ENCODE measurements around the gene ECSCR.
"Not testable (repeated sequence)": the region's sequence is repeated elsewhere in the genome, so short reads cannot be mapped to it uniquely, and the experiment has no call there.

Gene ECSCR, protein sequence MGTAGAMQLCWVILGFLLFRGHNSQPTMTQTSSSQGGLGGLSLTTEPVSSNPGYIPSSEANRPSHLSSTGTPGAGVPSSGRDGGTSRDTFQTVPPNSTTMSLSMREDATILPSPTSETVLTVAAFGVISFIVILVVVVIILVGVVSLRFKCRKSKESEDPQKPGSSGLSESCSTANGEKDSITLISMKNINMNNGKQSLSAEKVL

GRCh38 chr5:139462586-139463276 is at the start of gene ECSCR:
ECSCR (minus strand) TSS chr5:139462743; CDS start chr5:139462670, 73 bp downstream.
- no peak for DNase-seq

GRCh38 chr5:139504722-139505121 is 42.2 kb upstream of the ECSCR start:
- not testable (repeated sequence) for DNase-seq

- not testable (repeated sequence) for DNase-seq
Measured at GRCh38 chr5:139503879-139504278, 41.3 kb upstream of the ECSCR start.

DNA sequence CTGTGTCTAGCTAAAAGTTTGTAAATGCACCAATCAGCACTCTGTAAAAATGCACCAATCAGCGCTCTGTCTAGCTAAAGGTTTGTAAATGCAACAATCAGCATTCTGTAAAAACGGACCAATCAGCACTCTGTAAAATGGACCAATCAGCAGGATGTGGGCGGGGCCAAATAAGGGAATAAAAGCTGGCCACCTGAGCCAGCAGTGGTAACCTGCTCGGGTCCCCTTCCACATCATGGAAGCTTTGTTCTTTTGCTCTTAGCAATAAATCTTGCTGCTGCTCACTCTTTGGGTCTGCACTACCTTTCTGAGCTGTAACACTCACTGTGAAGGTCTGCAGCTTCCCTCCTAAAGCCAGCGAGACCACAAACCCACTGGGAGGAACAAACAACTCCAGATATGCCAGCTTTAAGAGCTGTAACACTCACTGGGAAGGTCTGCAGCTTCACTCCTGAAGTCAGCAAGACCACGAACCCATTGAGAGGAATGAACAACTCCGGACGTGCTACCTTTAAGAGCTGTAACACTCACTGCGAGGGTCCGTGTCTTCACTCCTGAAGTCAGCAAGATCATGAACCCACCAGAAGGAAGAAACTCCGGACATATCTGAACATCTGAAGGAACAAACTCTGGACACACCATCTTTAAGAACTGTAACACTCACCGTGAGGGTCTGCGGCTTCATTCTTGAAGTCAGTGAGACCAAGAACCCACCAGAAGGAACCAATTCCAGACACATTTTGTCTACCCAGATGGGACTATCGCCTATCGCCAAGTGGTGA is 40.7 kb upstream of the ECSCR start:
- DNase-seq, result not testable (repeated sequence)

DNA sequence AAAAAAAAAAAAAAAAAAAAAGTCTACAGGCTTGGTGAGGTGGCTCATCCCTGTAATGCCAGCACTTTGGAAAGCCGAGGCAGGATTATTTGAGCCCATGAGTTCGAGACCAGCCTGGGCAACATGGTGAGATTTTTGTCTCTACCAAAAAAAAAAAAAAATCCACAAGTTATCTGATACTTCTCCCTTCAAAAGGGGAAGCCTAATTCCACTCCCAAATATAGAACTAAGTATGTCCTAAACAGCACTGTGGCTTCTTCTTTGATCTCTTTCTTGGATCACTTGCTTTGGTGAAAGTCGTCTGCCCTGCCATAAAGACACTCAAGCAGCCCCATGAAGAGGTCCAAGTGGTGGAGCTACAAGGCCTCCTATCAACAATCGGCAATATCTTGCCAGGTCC is 38.8 kb upstream of the ECSCR start:
- no peak for DNase-seq

DNA sequence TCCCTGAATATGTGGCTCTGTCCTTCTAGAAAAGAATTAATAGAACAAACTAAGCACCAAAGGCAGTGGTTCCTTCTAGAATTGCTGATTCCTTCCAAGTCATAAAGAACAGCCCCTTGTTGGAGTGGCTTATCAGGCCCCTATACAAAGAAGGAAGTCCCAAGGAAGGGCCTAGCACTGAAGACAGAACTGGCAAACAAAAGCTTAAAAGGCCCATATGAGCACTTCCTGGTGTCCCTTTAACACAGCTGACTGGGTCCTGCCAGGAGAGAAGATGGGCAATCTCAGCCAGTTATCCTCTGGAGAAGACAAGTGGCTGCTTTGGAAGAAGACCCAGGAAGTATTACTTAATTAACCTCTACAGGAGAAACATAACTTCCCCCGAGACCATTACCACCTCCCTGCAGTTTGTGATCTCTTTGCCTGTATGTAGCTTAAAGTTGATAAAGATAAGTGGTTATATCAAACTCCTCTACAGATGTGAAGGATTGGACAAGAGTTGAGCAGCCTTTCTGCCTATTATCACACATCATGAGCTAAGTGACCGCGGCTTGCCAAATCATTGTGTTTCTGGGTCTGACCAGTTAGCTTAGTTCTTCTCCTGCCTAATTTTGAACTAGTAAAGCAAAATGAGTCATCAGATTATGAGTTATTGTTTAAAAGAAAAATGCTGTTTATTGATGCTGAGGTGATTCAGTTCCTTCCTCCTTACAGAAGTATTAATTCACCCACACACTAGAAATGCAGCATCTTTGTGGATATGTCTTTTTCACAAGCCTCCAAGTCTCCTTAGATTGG is 33.3 kb upstream of the ECSCR start:
- DNase-seq, result no peak

- no peak for DNase-seq
Measured at GRCh38 chr5:139494832-139495231, 32.3 kb upstream of the ECSCR start.

- no peak for DNase-seq
Measured at GRCh38 chr5:139494256-139494655, 31.7 kb upstream of the ECSCR start.

GRCh38 chr5:139492700-139493192 is 30.2 kb upstream of the ECSCR start:
- DNase-seq, result no peak

DNA sequence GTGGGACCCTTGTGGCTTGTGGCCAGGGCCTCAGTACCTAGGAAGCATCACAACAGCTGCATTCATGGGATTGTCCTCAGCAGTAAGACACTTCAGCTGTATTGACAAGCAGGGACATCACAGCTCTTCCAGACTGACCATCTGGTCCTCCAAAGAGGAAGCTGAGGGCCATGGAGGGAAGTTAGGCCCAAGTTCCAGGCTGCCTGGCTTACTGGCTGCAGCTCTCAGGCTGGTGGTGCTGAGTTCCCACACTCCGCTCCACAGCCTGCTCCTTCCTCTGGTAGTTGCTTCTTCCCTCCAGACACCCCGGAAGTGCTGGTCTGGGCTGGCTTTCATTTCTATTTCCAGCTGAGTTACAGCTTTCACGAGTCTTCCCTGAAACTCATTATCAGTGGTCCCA is 25.7 kb upstream of the ECSCR start:
- DNase-seq, result no peak

GRCh38 chr5:139486201-139486600 is 23.7 kb upstream of the ECSCR start:
- no peak for DNase-seq

DNA sequence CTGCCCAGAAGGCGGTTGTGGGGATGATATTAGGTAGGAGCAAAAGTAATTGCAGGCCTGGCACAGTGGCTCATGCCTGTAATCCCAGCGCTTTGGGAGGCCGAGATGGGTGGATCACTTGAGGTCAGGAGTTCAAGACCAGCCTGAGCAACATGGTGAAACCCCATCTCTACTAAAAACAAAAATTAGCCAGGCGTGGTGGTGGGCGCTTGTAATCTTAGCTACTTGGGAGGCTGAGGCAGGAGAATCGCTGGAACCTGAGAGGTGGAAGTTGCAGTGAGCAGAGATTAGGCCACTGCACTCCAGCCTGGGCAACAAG is 20.3 kb upstream of the ECSCR start:
- DNase-seq, result not testable (repeated sequence)

DNA sequence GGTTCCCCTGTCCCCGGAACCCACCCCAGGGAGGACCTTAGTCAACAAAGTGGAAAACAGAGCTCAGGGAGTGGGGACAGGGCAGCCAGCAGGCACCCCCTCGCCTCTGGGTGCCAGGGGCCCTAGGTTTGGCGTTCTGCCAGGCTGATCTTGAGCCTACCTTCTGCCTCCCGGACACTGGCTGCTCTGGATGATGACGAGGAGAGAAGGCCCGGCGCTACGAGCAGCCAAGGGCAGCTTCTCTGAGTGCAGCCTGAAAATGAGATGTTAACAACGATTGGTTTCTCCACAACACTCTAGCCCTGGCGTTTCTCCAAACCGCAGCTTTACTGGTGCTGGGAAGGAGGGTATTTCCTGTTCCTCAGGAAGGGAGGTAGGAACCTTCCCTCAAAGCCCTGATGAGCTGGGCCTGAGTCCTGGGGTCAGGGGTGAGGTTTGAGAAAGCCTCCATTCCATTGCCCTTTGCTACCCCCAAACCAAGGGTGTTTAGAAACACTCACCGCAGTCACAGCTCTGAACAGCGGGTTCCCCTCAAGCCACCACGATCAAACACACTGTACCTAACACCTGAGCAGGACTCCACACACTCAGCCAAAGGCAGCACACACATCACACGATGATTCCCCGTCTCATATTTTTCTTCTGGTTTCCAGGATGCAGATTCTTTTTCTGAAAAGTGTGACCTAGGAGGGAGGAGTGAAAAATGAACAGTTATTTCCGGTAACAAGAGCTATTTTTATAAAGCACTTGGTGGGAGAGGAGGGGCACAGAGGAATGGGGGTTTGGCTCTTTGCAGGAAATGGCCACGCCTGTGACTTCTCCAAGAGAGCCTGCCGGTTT is 19.7 kb upstream of the ECSCR start, which contains the start of gene STING1:
Gene STING1 (minus strand): TSS at position 709 of the 840 bp plus-strand sequence. CDS start 1,054 bp downstream, outside the sequence.
- peak; percentile 67 for DNase-seq

DNA sequence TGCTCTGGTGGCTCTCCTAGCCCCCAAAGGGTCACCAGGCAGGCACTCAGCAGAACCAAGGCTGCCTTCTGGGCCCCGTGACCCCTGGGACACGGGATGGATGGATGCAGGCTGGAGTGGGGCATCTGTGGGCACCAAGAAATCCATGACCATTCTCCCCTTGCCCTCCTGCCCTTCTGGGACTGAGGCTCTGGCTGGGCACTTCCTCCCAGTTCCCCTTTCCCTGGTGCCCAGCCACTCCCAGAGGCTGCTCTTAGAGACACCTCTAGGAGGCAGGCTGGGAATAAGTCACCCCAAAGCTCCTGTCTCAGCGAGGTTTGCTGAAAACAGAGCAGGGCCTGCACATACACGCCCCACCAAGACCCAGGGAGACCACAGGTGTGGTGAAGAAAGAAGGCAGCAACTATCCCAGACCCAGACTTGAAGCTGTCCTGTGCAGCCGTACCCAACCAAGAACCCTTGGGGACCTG is 19.1 kb upstream of the ECSCR start:
- no peak for DNase-seq

- DNase-seq, result no peak
Measured at GRCh38 chr5:139481122-139481533, 18.6 kb upstream of the ECSCR start.

GRCh38 chr5:139479729-139480128 is 17.2 kb upstream of the ECSCR start:
- DNase-seq, result not testable (repeated sequence)

DNA sequence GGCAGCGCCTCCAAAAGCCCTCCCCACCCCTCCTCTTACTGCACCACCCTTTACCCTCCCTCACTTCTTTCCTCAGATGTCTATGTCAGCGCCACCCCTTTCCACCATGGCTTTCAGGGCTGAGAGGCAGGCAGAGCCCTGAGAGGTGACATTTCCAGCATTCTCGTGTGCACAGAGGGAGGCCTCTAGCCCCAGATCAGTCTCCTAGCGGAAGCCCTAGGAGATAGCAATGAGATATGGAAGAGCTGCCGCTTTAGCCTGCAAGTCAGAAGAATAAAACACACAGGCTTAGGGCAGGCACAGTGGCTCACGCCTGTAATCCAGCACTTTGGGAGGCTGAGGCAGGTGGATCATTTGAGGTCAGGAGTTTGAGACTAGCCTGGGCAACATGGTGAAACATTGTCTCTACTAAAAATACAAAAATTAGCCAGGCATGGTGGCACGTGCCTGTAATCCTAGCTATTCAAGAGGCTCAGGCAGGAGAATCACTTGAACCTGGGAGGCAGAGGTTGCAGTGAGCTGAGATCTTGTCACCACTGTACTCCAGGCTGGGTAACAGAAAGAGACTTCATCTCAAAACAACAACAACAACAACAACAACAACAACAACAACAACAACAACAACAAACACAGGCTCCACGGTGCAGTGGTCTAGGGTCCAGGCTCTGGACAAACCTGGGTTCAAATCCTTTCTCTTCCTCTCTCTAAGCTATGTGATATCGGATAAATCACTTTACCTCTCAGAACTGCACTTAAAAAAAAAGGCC is 16.3 kb upstream of the ECSCR start:
- DNase-seq, result not testable (repeated sequence)

GRCh38 chr5:139475865-139476617 is 13.5 kb upstream of the ECSCR start:
- no peak for DNase-seq

DNA sequence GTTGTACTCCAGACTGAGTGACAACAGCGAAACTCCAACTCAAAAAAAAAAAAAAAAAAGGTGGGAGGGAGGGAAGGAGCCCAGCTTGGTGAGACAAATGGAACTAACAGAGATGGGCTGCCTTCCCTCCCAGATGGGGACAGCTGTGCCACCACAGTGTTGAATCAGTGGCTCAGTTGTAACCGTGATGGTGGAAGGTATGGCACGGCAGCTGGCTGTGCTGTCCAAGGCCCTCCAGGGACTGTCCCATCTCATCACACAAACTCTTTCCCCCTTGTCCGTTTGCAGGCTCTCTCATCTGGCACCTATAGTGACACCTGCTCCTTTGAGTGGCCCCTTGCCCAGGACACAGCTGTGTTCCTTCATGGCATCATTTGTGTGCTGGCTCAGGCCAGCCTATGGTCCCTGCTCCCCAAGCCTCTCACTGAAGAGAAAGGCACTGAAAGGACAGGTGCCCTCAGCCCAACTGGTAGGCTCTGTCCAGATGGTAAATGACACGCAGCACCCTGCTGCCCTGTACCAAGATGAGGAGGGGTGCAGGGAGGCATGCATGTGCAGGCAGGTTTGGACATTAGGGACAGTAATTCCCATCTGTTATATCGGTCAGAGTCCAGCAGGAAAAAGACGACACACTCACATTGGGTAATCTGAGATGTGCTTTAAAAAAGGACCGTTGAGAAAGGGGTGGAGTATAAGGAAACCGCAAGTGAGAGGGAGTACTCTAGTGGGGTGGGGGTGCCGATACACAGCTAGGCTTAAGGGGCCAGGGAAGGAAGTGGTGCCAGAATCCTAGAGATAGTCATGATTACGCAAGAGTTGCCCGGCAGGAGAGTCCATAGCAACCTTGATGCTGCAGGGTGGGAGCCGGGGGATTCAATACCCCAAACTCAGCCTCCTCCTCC is 12.6 kb upstream of the ECSCR start:
- DNase-seq, result peak; percentile 76

Measured in NCI-H187 treated with DMSO at 0.1 percent for 48 hours (cell line).